ENCODE measurements around the gene PAFAH2. TPM values are rescaled to one million over a fixed set of nuclear protein-coding genes. Genes with fewer than 3 reads are reported as not detected.

PAFAH2 gene
- total RNA-seq, 1 experiment from 2014 or later: 13.0 TPM

DNA sequence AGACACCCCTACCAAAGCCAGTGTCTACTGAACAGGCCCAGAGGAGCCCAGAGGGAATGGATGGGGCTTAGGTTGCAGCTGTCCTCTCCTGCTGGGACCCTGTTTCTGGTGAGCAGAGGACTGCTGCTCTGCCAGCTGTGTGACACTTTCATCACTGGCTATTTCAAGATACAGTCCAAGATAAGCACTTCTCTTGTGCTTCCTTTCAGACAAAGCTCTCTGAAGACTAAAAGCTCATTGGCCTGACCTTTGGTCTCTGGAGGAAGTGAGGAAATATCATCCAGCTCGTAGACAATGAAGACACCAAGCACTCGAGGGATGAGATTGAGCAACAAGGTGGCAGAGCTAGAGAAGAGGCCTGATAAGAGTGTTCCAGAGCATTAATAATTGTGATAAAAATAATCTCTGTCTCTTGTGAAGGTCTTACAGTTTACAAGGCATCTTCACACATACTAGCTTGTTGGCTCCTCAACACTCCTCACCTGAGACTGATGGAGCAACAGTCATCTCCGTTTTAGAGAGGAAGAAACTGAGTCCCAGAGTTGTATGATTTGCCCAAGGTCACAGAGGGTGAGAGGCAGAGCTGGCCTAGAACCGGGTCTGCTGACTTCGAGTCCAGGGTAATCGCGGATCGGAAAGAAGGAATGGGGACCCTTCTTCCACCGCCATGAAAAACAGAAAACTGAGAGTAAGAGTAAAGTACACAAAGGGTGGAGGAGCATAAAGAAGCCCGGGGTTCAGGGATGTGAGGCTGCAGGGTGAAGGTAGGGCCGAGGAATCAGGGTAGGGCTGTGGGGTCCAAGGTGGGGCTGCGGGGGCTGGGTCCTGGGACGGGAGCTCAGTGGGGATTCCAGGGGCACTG lies 666 bp downstream of the PAFAH2 start:
- ChIA-PET RAD21 (ENCODE audit: low non-redundant PET in 1 of 2, low total read pairs in 2 of 2, uncharacterized antibody in 2 of 2, unreplicated experiment in 2 of 2) (interaction anchor here (0.6 to 1.9 kb wide), 5 partner anchors 9 to 105 kb away, joined by 3 to 12 read pairs (median 6); no protein-coding TSS in a partner anchor), CTCF (interaction anchor here (0.6 to 3.7 kb wide), 13 partner anchors 9 to 199 kb away, joined by 3 to 47 read pairs (median 4); no protein-coding TSS in a partner anchor), POLR2A (interaction anchor here (0.5 to 1.7 kb wide), 9 partner anchors 9 to 178 kb away, joined by 3 to 12 read pairs (median 4); partner anchors contain the start of gene MTFR1L)
- Histone ChIP-seq H3K9me2 (ENCODE audit: insufficient read depth) (no peaks in the 10 kb centered on the region), H3K4me2 (ENCODE audit: low read length) (peak overlapping the region; percentile 94), H4K20me1 (ENCODE audit: insufficient read depth) (no peaks in the 10 kb centered on the region), H3K79me2 (ENCODE audit: insufficient read depth, low read length) (peaks cover 9% of the 10 kb centered on the region; the same call in 1 of the 2 replicates), H3K36me3 (ENCODE audit: control insufficient read depth in 1 of 2, insufficient read depth in 2 of 2, low read length in 2 of 2) (no peaks in the 10 kb centered on the region), H3K9me3 (ENCODE audit: control insufficient read depth in 1 of 2, insufficient read depth in 1 of 2, low read depth in 1 of 2, low read length in 2 of 2) (no peaks in the 10 kb centered on the region), H3K27ac (ENCODE audit: low read depth, low read length) (peak overlapping the region; percentile 65), H3K9ac (ENCODE audit: low read length) (peak overlapping the region; percentile 78), H3K4me3 (replicated peaks in 1 of 2; ENCODE audit: low read depth in 1 of 2, low read length in 2 of 2) (peak overlapping the region; percentile 89 to 95), H2AFZ (ENCODE audit: low read depth, low read length, poor library complexity, severe bottlenecking) (no peak overlapping the region), H3K4me1 (ENCODE audit: control insufficient read depth in 1 of 2, insufficient read depth in 2 of 2, low read length in 2 of 2) (peaks cover 9 to 26% of the 10 kb centered on the region in 2 experiments; a peak in 3 of 4 replicates), H3K27me3 (ENCODE audit: insufficient read depth, low read length) (no peaks in the 10 kb centered on the region)
- BruUV-seq (replicated peaks): TSS peak; percentile 62
- no peak for DNase-seq (ENCODE audit: low read depth, low spot score)
- ATAC-seq: no peak
- intact Hi-C loops (cut with micrococcal nuclease): loop anchor here (10.0 kb wide), 1 partner anchor 452 kb away; the partner anchor contains the start of gene LDLRAP1
- TF ChIP-seq TCF7L2 (IDR thresholded peaks at IDR 0.05; ENCODE audit: borderline replicate concordance, extremely low read depth, insufficient read depth, insufficient read length) (no peak), POLR2A (IDR thresholded peaks at IDR 0.05; ENCODE audit: borderline replicate concordance, extremely low read depth, insufficient read depth, insufficient read length) (no peak), SRF (IDR thresholded peaks at IDR 0.05; ENCODE audit: low read depth) (no peak), SP1 (IDR thresholded peaks at IDR 0.05; ENCODE audit: low read depth) (no peak), EZH2 (IDR thresholded peaks at IDR 0.05) (no peak), ZFX (IDR thresholded peaks at IDR 0.05) (no peak), FOSL1 (IDR thresholded peaks at IDR 0.05; ENCODE audit: low read depth) (no peak), CBX3 (IDR thresholded peaks at IDR 0.05; ENCODE audit: low read depth) (no peak), RAD21 (IDR thresholded peaks at IDR 0.05; ENCODE audit: low read depth) (no peak), SIN3A (IDR thresholded peaks at IDR 0.05; ENCODE audit: low read depth) (no peak), CEBPB (IDR thresholded peaks at IDR 0.05; ENCODE audit: low read depth) (no peak), JUND (IDR thresholded peaks at IDR 0.05) (no peak), ELF1 (IDR thresholded peaks at IDR 0.05; ENCODE audit: borderline replicate concordance, low read depth) (no peak), YY1 (IDR thresholded peaks at IDR 0.05; ENCODE audit: extremely low read depth, insufficient replicate concordance, low read depth, low read length) (no peak)
- TF ChIP-seq, protein P1, sequence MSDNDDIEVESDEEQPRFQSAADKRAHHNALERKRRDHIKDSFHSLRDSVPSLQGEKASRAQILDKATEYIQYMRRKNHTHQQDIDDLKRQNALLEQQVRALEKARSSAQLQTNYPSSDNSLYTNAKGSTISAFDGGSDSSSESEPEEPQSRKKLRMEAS (IDR thresholded peaks at IDR 0.05): no peak
- TF ChIP-seq, protein P2, sequence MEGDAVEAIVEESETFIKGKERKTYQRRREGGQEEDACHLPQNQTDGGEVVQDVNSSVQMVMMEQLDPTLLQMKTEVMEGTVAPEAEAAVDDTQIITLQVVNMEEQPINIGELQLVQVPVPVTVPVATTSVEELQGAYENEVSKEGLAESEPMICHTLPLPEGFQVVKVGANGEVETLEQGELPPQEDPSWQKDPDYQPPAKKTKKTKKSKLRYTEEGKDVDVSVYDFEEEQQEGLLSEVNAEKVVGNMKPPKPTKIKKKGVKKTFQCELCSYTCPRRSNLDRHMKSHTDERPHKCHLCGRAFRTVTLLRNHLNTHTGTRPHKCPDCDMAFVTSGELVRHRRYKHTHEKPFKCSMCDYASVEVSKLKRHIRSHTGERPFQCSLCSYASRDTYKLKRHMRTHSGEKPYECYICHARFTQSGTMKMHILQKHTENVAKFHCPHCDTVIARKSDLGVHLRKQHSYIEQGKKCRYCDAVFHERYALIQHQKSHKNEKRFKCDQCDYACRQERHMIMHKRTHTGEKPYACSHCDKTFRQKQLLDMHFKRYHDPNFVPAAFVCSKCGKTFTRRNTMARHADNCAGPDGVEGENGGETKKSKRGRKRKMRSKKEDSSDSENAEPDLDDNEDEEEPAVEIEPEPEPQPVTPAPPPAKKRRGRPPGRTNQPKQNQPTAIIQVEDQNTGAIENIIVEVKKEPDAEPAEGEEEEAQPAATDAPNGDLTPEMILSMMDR (IDR thresholded peaks at IDR 0.05 in 2 of 3, conservative IDR thresholded peaks at IDR 0.05 in 1 of 3; ENCODE audit: borderline replicate concordance in 1 of 3, insufficient read depth in 1 of 3, low read depth in 2 of 3, low read length in 2 of 3): no peak
- TF ChIP-seq, protein P3, sequence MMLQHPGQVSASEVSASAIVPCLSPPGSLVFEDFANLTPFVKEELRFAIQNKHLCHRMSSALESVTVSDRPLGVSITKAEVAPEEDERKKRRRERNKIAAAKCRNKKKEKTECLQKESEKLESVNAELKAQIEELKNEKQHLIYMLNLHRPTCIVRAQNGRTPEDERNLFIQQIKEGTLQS (IDR thresholded peaks at IDR 0.05): no peak
- TF ChIP-seq, protein P4, sequence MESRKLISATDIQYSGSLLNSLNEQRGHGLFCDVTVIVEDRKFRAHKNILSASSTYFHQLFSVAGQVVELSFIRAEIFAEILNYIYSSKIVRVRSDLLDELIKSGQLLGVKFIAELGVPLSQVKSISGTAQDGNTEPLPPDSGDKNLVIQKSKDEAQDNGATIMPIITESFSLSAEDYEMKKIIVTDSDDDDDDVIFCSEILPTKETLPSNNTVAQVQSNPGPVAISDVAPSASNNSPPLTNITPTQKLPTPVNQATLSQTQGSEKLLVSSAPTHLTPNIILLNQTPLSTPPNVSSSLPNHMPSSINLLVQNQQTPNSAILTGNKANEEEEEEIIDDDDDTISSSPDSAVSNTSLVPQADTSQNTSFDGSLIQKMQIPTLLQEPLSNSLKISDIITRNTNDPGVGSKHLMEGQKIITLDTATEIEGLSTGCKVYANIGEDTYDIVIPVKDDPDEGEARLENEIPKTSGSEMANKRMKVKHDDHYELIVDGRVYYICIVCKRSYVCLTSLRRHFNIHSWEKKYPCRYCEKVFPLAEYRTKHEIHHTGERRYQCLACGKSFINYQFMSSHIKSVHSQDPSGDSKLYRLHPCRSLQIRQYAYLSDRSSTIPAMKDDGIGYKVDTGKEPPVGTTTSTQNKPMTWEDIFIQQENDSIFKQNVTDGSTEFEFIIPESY (IDR thresholded peaks at IDR 0.05; ENCODE audit: extremely low read depth, insufficient replicate concordance, low read length): no peak
